Measurements from ENCODE around the gene TWNK. TPM values are rescaled to one million over a fixed set of nuclear protein-coding genes. Genes with fewer than 3 reads are reported as not detected.
"Not testable (repeated sequence)": the region's sequence is repeated elsewhere in the genome, so short reads cannot be mapped to it uniquely, and the experiment has no call there.

Gene TWNK
- total and polyA plus RNA-seq, 11 donors: 4.7 to 9.5 (median 5.8) TPM

DNA sequence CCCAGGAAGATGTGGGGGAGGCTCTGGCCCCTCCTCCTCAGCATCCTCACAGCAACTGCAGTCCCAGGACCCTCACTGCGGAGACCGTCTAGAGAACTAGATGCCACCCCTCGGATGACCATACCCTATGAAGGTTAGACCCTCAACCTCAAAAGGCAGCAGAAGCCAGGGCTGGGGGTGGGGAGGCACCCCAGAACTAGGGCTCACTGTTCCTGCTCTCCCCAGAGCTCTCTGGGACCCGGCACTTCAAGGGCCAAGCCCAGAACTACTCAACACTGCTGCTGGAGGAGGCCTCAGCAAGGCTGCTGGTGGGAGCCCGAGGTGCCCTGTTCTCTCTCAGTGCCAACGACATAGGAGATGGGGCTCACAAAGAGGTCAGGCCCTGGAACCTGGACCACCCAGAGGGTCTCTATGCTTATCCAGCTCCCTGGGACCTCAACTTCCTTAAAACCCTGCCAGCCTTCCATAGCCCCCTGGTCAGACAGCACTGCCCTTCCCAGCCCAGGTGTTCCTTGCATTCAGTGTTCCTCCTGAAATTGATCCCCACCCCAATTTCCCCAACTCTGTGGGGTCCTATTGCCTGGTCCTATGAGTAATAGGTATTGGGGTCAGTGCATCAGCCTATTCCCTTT, 14.3 kb upstream of the TWNK start:
- DNase-seq (peak in 1 of 5 donors; percentile 13), ATAC-seq (no peak)
- 93 to 96% (median 95%) methylated on average over 5 to 6 of the region's 6 CpGs for WGBS, 4 donors

DNA sequence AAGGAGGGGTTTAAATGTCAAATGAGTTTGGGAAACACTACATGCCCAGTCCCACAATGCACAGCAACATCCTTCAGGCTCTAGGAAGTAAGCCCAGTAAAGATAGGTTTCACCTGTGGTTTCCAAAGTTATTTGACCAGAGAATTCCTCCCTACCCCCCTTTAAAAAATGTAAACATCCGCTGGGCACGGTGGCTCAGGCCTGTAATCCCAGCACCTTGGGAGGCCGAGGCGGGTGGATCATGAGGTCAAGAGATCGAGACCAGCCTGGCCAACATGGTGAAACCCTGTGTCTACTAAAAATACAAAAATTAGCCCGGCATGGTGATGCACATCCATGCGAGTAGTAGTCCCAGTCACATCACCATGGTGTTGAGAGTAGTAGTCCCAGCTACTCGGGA, 11.9 kb upstream of the TWNK start:
- peaks cover 0 to 28% (median 12%) of the 10 kb centered on the region in 9 donors for H3K36me3 ChIP-seq
- WGBS, 4 donors: 87 to 89% (median 88%) methylated on average over 8 of the region's 8 CpGs
- intact Hi-C loops (cut with DNase I); ATAC-seq; H3K4me1 ChIP-seq; DNase-seq; H3K4me3 ChIP-seq; H3K9me3 ChIP-seq; H3K27me3 ChIP-seq; H3K27ac ChIP-seq: not testable (repeated sequence)

More for the DNA sequence above, 14.3 kb upstream of the TWNK start:
- TF ChIP-seq, protein P1, sequence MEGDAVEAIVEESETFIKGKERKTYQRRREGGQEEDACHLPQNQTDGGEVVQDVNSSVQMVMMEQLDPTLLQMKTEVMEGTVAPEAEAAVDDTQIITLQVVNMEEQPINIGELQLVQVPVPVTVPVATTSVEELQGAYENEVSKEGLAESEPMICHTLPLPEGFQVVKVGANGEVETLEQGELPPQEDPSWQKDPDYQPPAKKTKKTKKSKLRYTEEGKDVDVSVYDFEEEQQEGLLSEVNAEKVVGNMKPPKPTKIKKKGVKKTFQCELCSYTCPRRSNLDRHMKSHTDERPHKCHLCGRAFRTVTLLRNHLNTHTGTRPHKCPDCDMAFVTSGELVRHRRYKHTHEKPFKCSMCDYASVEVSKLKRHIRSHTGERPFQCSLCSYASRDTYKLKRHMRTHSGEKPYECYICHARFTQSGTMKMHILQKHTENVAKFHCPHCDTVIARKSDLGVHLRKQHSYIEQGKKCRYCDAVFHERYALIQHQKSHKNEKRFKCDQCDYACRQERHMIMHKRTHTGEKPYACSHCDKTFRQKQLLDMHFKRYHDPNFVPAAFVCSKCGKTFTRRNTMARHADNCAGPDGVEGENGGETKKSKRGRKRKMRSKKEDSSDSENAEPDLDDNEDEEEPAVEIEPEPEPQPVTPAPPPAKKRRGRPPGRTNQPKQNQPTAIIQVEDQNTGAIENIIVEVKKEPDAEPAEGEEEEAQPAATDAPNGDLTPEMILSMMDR (IDR thresholded peaks at IDR 0.05): no peak
- no peak for TF ChIP-seq POLR2A (IDR thresholded peaks at IDR 0.05)
- H3K4me1 ChIP-seq: peaks cover 0 to 17% (median 14%) of the 10 kb centered on the region in 12 donors
- intact Hi-C loops (cut with DNase I): no loop called here
- H3K36me3 ChIP-seq: peaks cover 0 to 5% (median 0%) of the 10 kb centered on the region in 9 donors
- no peak overlapping the region for H3K27ac ChIP-seq
- peaks cover 0 to 5% (median 0%) of the 10 kb centered on the region in 9 donors for H3K27me3 ChIP-seq
- no peak overlapping the region for H3K4me3 ChIP-seq
- H3K9me3 ChIP-seq: no peaks in the 10 kb centered on the region

- 86 to 90% (median 88%) methylated on average over 3 of the region's 3 CpGs for WGBS, 4 donors
- Histone ChIP-seq H3K27me3 (no peaks in the 10 kb centered on the region), H3K27ac (no peak overlapping the region), H3K4me3 (no peak overlapping the region), H3K4me1 (no peaks in the 10 kb centered on the region), H3K36me3 (peaks cover 0 to 43% (median 26%) of the 10 kb centered on the region in 9 donors), H3K9me3 (no peaks in the 10 kb centered on the region)
- TF ChIP-seq, protein P1 (IDR thresholded peaks at IDR 0.05): no peak
- no peak for TF ChIP-seq POLR2A (IDR thresholded peaks at IDR 0.05)
- intact Hi-C loops (cut with DNase I): no loop called here
- peak in 1 of 5 donors; percentile 4 for DNase-seq
- ATAC-seq: no peak
These were observed 10.4 kb upstream of the TWNK start for GRCh38 chr10:100976906-100977305.

DNA sequence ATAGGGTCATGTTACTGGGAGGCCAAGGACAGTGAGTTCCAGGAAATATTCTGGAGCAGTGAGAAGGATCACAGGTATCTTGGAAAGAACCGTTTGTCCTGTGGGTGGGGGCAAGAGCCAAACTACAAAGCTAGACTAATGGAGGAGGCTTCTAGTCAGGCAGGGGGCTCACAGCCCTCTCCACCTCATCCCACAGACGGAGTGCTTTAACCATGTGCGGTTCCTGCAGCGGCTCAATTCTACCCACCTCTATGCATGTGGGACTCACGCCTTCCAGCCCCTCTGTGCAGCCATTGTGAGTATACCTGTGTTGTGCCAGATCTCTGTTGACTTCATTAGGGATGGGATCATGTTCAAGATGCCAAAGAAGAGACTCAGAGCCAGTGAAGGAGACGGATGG, 9.9 kb upstream of the TWNK start:
- WGBS, 4 donors: 88 to 93% (median 88%) methylated on average over 6 of the region's 6 CpGs
- intact Hi-C loops (cut with DNase I): no loop called here
- ATAC-seq (no peak), DNase-seq (no peak)
- TF ChIP-seq POLR2A (IDR thresholded peaks at IDR 0.05): no peak
- TF ChIP-seq, protein P1 (IDR thresholded peaks at IDR 0.05): no peak
- no peaks in the 10 kb centered on the region for H3K4me1 ChIP-seq
- H3K36me3 ChIP-seq: peaks cover 0 to 48% (median 30%) of the 10 kb centered on the region in 9 donors
- no peaks in the 10 kb centered on the region for H3K9me3 ChIP-seq
- no peak overlapping the region for H3K27ac ChIP-seq
- H3K4me3 ChIP-seq: no peak overlapping the region
- H3K27me3 ChIP-seq: no peaks in the 10 kb centered on the region

Measured in heart left ventricle (tissue), 16 donors.